ENCODE results near the gene DUSP22. TPM values are rescaled to one million over a fixed set of nuclear protein-coding genes. Genes with fewer than 3 reads are reported as not detected.

The DUSP22 gene
- total and polyA plus RNA-seq, 9 of the 15 experiments (the other 6 are each of a cell fraction or from before 2014, with no cell fraction given): 9.3 to 19.4 (median 11.8) TPM

GRCh38 chr6:316753-317038 is 24.4 kb downstream of the DUSP22 start:
- Histone ChIP-seq H3K4me1 (replicated peaks in 1 of 2; ENCODE audit: control insufficient read depth in 2 of 2, insufficient read depth in 2 of 2, low read length in 2 of 2) (peaks cover 0 to 5% of the 10 kb centered on the region in 2 experiments; a peak in 3 of 5 replicates), H3K36me3 (ENCODE audit: control insufficient read depth, insufficient read depth, low read length) (no peaks in the 10 kb centered on the region), H3K27me3 (ENCODE audit: control insufficient read depth in 2 of 2, insufficient read depth in 2 of 2, low read length in 2 of 2) (peaks cover 0 to 32% of the 10 kb centered on the region in 2 experiments; a peak in 2 of 5 replicates), H3K4me3 (no peak overlapping the region), H2AFZ (ENCODE audit: low read depth, low read length) (no peak overlapping the region), H3K9me3 (replicated peaks; ENCODE audit: control insufficient read depth, insufficient read depth, low read depth, low read length) (no peaks in the 10 kb centered on the region), H3K27ac (ENCODE audit: extremely low read depth, low read depth, low read length) (no peak overlapping the region), H3K9ac (ENCODE audit: insufficient read depth in 1 of 2, low read depth in 2 of 2, low read length in 2 of 2) (no peak overlapping the region), H3K9me1 (ENCODE audit: control insufficient read depth, insufficient read depth, low read length) (no peaks in the 10 kb centered on the region), H3K79me2 (ENCODE audit: control insufficient read depth, insufficient read depth, low read length) (no peaks in the 10 kb centered on the region), H3K4me2 (ENCODE audit: insufficient read depth, low read length) (no peak overlapping the region), H4K20me1 (replicated peaks; ENCODE audit: control insufficient read depth, insufficient read depth, low read length) (peaks cover 18% of the 10 kb centered on the region)
- in situ Hi-C loops (cut with MboI): no loop called here
- no peak for ATAC-seq
- intact Hi-C loops (cut with micrococcal nuclease): no loop called here
- FAIRE-seq: no peak
- DNase-seq (ENCODE audit: extremely low read depth in 1 of 4, low spot score in 3 of 4): no peak
- POLR2A ChIA-PET: interaction anchor here (1.3 kb wide), 1 partner anchor 15 kb away, joined by 3 read pairs; no protein-coding TSS in a partner anchor
- BruUV-seq (replicated peaks): no TSS peak
- CTCF ChIA-PET (ENCODE audit: low intra/inter-chr PET ratio): no interaction called here
- TF ChIP-seq KLF13 (tag; IDR thresholded peaks at IDR 0.05; ENCODE audit: borderline replicate concordance, low read depth) (no peak), ZNF3 (CRISPR knock-in tag; IDR thresholded peaks at IDR 0.05) (no peak), POLR2G (IDR thresholded peaks at IDR 0.05; ENCODE audit: low read depth, low read length) (no peak), ZNF696 (CRISPR knock-in tag; conservative IDR thresholded peaks at IDR 0.05) (no peak), RBBP5 (IDR thresholded peaks at IDR 0.05; ENCODE audit: borderline replicate concordance, insufficient read depth, low read length, poor library complexity, severe bottlenecking) (no peak), CHD7 (IDR thresholded peaks at IDR 0.05; ENCODE audit: low read depth, low read length) (no peak), HSF4 (CRISPR knock-in tag; IDR thresholded peaks at IDR 0.05; ENCODE audit: borderline replicate concordance) (no peak)
